Neuronal stem cell (in vitro differentiated cells): Measurements from ENCODE around the gene FYTTD1.

Experiments used
- DNase-seq: peaks from one replicate; pipeline ENCODE4 v3.0.0-alpha.2; 2013; ENCODE audit warnings: low spot score
- H2AFZ ChIP-seq: one replicate; pipeline ENCODE4 v1.6.1; 2013; ENCODE audit warnings: mild to moderate bottlenecking, low read length, inconsistent platforms
- H2AK5ac ChIP-seq: 2 replicates; pipeline ENCODE4 v1.6.1; 2013; ENCODE audit warnings: low read depth, mild to moderate bottlenecking, inconsistent platforms, low read length, moderate library complexity, mixed read lengths
- H2BK120ac ChIP-seq: 2 replicates; pipeline ENCODE4 v1.6.1; 2013; ENCODE audit warnings: low read depth, mild to moderate bottlenecking, inconsistent platforms, low read length, moderate library complexity, mixed read lengths
- H2BK12ac ChIP-seq: one replicate; pipeline ENCODE4 v1.6.1; 2013; ENCODE audit warnings: low read length, inconsistent platforms
- H2BK15ac ChIP-seq: 2 replicates; pipeline ENCODE4 v1.6.1; 2013; ENCODE audit warnings: mild to moderate bottlenecking, low read length, inconsistent platforms, mixed read lengths
- H2BK5ac ChIP-seq: one replicate; pipeline ENCODE4 v1.6.1; 2013; ENCODE audit warnings: inconsistent platforms, mild to moderate bottlenecking, low read length, moderate library complexity
- H3K14ac ChIP-seq: one replicate; pipeline ENCODE4 v1.6.1; 2013; ENCODE audit warnings: low read length, inconsistent platforms
- H3K18ac ChIP-seq: 2 replicates; pipeline ENCODE4 v1.6.1; 2013; ENCODE audit warnings: low read length, inconsistent platforms
- H3K23ac ChIP-seq: 2 replicates; pipeline ENCODE4 v1.6.1; 2013; ENCODE audit warnings: low read depth, mild to moderate bottlenecking, mixed read lengths, low read length, inconsistent platforms; ENCODE audit not compliant: poor library complexity
- H3K27ac ChIP-seq: replicated peaks from 3 replicates; pipeline ENCODE4 v1.5.1; 2013; ENCODE audit warnings: low read length, inconsistent platforms
- H3K27me3 ChIP-seq, 3 experiments: 2 replicates each; pipeline ENCODE4 v1.6.1; 2013; ENCODE audit warnings: low read length in 3 of 3, mild to moderate bottlenecking in 2 of 3, inconsistent platforms in 1 of 3, low read depth in 1 of 3, mixed read lengths in 1 of 3, moderate library complexity in 1 of 3; ENCODE audit not compliant: control insufficient read depth in 3 of 3, insufficient read depth in 3 of 3
- H3K36me3 ChIP-seq, 2 donors: replicated peaks in 1 of 2; 2 replicates each; pipeline ENCODE4 v1.6.1; 2013; ENCODE audit warnings: low read length in 2 of 2; ENCODE audit not compliant: control insufficient read depth in 2 of 2, insufficient read depth in 2 of 2
- H3K4ac ChIP-seq: 2 replicates; pipeline ENCODE4 v1.6.1; 2013; ENCODE audit warnings: inconsistent platforms, mild to moderate bottlenecking, low read length, moderate library complexity
- H3K4me1 ChIP-seq, 2 donors: 1 replicate in 1 of 2; 2 replicates in 1 of 2; pipeline ENCODE4 v1.6.1; 2013; ENCODE audit warnings: low read length in 2 of 2, low read depth in 1 of 2; ENCODE audit not compliant: control insufficient read depth in 2 of 2, insufficient read depth in 1 of 2
- H3K4me2 ChIP-seq: one replicate; pipeline ENCODE4 v1.6.1; 2013; ENCODE audit warnings: mild to moderate bottlenecking, low read length, inconsistent platforms; ENCODE audit not compliant: insufficient read depth, poor library complexity, severe bottlenecking
- H3K4me3 ChIP-seq, 2 donors: 2 replicates each; pipeline ENCODE4 v1.5.1; 2013; ENCODE audit warnings: low read length in 2 of 2, mild to moderate bottlenecking in 2 of 2, inconsistent platforms in 1 of 2, moderate library complexity in 1 of 2
- H3K79me1 ChIP-seq: one replicate; pipeline ENCODE4 v1.6.1; 2013; ENCODE audit warnings: low read depth, mild to moderate bottlenecking, inconsistent platforms, low read length, moderate library complexity
- H3K9ac ChIP-seq: one replicate; pipeline ENCODE4 v1.6.1; 2013; ENCODE audit warnings: mild to moderate bottlenecking, low read depth, low read length, inconsistent platforms; ENCODE audit not compliant: poor library complexity
- H3K9me3 ChIP-seq, 2 donors: replicated peaks in 1 of 2; 2 replicates each; pipeline versions ENCODE3 to v1.6.1; 2013; ENCODE audit warnings: low read length in 2 of 2, mild to moderate bottlenecking in 2 of 2, inconsistent platforms in 1 of 2, low read depth in 1 of 2, mixed read lengths in 1 of 2, moderate library complexity in 1 of 2; ENCODE audit not compliant: control insufficient read depth in 2 of 2, insufficient read depth in 1 of 2
- H4K8ac ChIP-seq: one replicate; pipeline ENCODE4 v1.6.1; 2013; ENCODE audit warnings: low read depth, mild to moderate bottlenecking, inconsistent platforms, low read length, moderate library complexity
- H4K91ac ChIP-seq: one replicate; pipeline ENCODE4 v1.6.1; 2013; ENCODE audit warnings: low read length, low read depth, mild to moderate bottlenecking, inconsistent platforms; ENCODE audit not compliant: poor library complexity
- WGBS, 2 donors: extraction: QIAGEN DNeasy Blood & Tissue Kit; methylation state at CpG; one replicate each; pipeline ENCODE4 v1.1.7; 2013; ENCODE audit warnings: missing lambda C conversion rate in 2 of 2, mixed read lengths in 1 of 2; ENCODE audit not compliant: insufficient read length in 2 of 2, insufficient replicate concordance in 1 of 2; ENCODE audit errors: extremely low coverage in 2 of 2; 5-methylcytosine and 5-hydroxymethylcytosine counted together

The FYTTD1 gene

GRCh38 chr3:197714251-197714650 is 35.4 kb upstream of the FYTTD1 start:
- peaks cover 0 to 1% of the 10 kb centered on the region in 2 donors for H3K4me1 ChIP-seq
- no peak overlapping the region for H2AFZ ChIP-seq
- no peak overlapping the region for H3K23ac ChIP-seq
- no peak overlapping the region for H4K91ac ChIP-seq
- no CpG with 5 or more reads among the region's 4 CpGs for WGBS, 2 donors
- H3K4me3 ChIP-seq, result no peak overlapping the region
- H3K9ac ChIP-seq, result no peak overlapping the region
- peaks cover 3% of the 10 kb centered on the region for H3K79me1 ChIP-seq
- H3K27ac ChIP-seq, result no peak overlapping the region
- H2BK5ac ChIP-seq, result no peak overlapping the region
- H3K4me2 ChIP-seq, result no peak overlapping the region
- no peak overlapping the region for H3K14ac ChIP-seq
- H3K36me3 ChIP-seq, result peaks cover 0 to 4% of the 10 kb centered on the region in 2 donors
- H3K18ac ChIP-seq, result no peak overlapping the region
- no peak overlapping the region for H4K8ac ChIP-seq
- H2BK15ac ChIP-seq, result no peak overlapping the region
- no peaks in the 10 kb centered on the region for H3K9me3 ChIP-seq
- H2BK12ac ChIP-seq, result no peak overlapping the region
- no peak overlapping the region for H2BK120ac ChIP-seq
- H3K27me3 ChIP-seq, result no peaks in the 10 kb centered on the region
- H2AK5ac ChIP-seq, result no peak overlapping the region
- no peak overlapping the region for H3K4ac ChIP-seq
- DNase-seq, result no peak

GRCh38 chr3:197718891-197719290 is 30.8 kb upstream of the FYTTD1 start:
- no peak overlapping the region for H2AK5ac ChIP-seq
- no peak overlapping the region for H2AFZ ChIP-seq
- H3K18ac ChIP-seq, result no peak overlapping the region
- no peak overlapping the region for H3K27ac ChIP-seq
- no peak overlapping the region for H3K4me2 ChIP-seq
- no peak overlapping the region for H2BK120ac ChIP-seq
- H2BK12ac ChIP-seq, result no peak overlapping the region
- no peaks in the 10 kb centered on the region for H3K27me3 ChIP-seq
- no peak overlapping the region for H2BK5ac ChIP-seq
- no peaks in the 10 kb centered on the region for H3K4me1 ChIP-seq
- H3K4me3 ChIP-seq, result no peak overlapping the region
- peaks cover 0 to 4% of the 10 kb centered on the region in 2 donors for H3K36me3 ChIP-seq
- H3K9me3 ChIP-seq, result peaks cover 0 to 2% of the 10 kb centered on the region in 2 donors
- no peak overlapping the region for H4K8ac ChIP-seq
- H3K9ac ChIP-seq, result no peak overlapping the region
- peaks cover 3% of the 10 kb centered on the region for H3K79me1 ChIP-seq
- no peak overlapping the region for H3K14ac ChIP-seq
- WGBS, 2 donors, result no CpG with 5 or more reads among the region's 8 CpGs
- H3K23ac ChIP-seq, result no peak overlapping the region
- H4K91ac ChIP-seq, result no peak overlapping the region
- no peak for DNase-seq
- H2BK15ac ChIP-seq, result no peak overlapping the region
- H3K4ac ChIP-seq, result no peak overlapping the region

- Histone ChIP-seq H3K9ac (no peak overlapping the region), H2AK5ac (no peak overlapping the region), H3K4me3 (no peak overlapping the region), H3K14ac (no peak overlapping the region), H2AFZ (no peak overlapping the region), H3K36me3 (peaks cover 0 to 4% of the 10 kb centered on the region in 2 donors), H3K9me3 (peaks cover 0 to 3% of the 10 kb centered on the region in 2 donors), H4K8ac (no peak overlapping the region), H2BK12ac (no peak overlapping the region), H2BK120ac (no peak overlapping the region), H3K27ac (no peak overlapping the region), H3K4me2 (no peak overlapping the region), H3K4me1 (no peaks in the 10 kb centered on the region), H2BK15ac (no peak overlapping the region), H3K27me3 (no peaks in the 10 kb centered on the region), H3K79me1 (no peaks in the 10 kb centered on the region), H2BK5ac (no peak overlapping the region), H3K18ac (no peak overlapping the region), H3K4ac (no peak overlapping the region), H3K23ac (no peak overlapping the region), H4K91ac (no peak overlapping the region)
- no CpG with 5 or more reads among the region's 10 CpGs for WGBS, 2 donors
- DNase-seq, result no peak
Measured at GRCh38 chr3:197720694-197721093, 29.0 kb upstream of the FYTTD1 start.

GRCh38 chr3:197722734-197723133 is 26.9 kb upstream of the FYTTD1 start:
- Histone ChIP-seq H2AK5ac (no peak overlapping the region), H3K79me1 (no peaks in the 10 kb centered on the region), H3K36me3 (no peaks in the 10 kb centered on the region), H2BK120ac (no peak overlapping the region), H3K23ac (no peak overlapping the region), H4K91ac (no peak overlapping the region), H3K9ac (no peak overlapping the region), H4K8ac (no peak overlapping the region), H2BK5ac (no peak overlapping the region), H3K4me3 (no peak overlapping the region), H3K4me1 (no peaks in the 10 kb centered on the region), H3K4ac (no peak overlapping the region), H3K27me3 (no peaks in the 10 kb centered on the region), H3K18ac (no peak overlapping the region), H3K14ac (no peak overlapping the region), H2AFZ (no peak overlapping the region), H3K27ac (no peak overlapping the region), H3K4me2 (no peak overlapping the region), H2BK15ac (no peak overlapping the region), H2BK12ac (no peak overlapping the region), H3K9me3 (peaks cover 0 to 3% of the 10 kb centered on the region in 2 donors)
- no CpG with 5 or more reads among the region's 2 CpGs for WGBS, 2 donors
- no peak for DNase-seq
